KOPT-K1 (cell line): ENCODE data around the gene FAM120A.

Experiments used
- H3K27ac ChIP-seq: fragments of 200-600 bp; sonication (generic); 2 replicates; pipeline ENCODE4 v1.5.1; 2016; ENCODE audit warnings: antibody characterized with exemption, mild to moderate bottlenecking, low read depth, low read length; ENCODE audit not compliant: poor library complexity, severe bottlenecking
- H3K36me3 ChIP-seq: fragments of 200-600 bp; sonication (generic); 2 replicates; pipeline ENCODE4 v1.5.1; 2017; ENCODE audit warnings: antibody characterized with exemption, mild to moderate bottlenecking, low read length, moderate library complexity; ENCODE audit not compliant: insufficient read depth
- H3K9me3 ChIP-seq: fragments of 200-600 bp; sonication (generic); 2 replicates; pipeline ENCODE4 v1.5.1; 2017; ENCODE audit warnings: antibody characterized with exemption, low read length, mild to moderate bottlenecking; ENCODE audit not compliant: insufficient read depth, poor library complexity, severe bottlenecking

FAM120A gene

DNA sequence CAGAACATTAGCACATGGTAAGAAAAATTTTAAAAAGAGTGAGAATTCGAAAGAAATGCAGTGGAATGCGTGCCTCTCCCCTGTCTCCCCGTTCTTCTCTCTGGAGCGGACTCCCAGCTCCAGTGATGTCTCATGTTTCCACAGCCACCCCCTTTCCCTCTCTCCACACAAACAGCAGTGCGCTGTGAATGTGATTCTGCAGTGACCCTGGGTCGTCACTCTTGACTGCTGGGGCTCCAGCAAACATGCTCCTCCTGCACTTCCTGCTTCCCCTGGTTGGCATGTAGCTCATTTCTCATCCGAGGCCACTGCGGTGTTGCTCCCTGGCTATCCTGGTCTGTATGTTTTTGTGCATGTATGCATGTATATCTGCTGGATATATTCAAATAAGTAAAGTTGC, 138.2 kb downstream of the FAM120A start:
- Histone ChIP-seq H3K27ac (no peak overlapping the region), H3K9me3 (peaks cover 7% of the 10 kb centered on the region), H3K36me3 (no peaks in the 10 kb centered on the region)

- H3K27ac ChIP-seq: no peak overlapping the region
- H3K36me3 ChIP-seq: no peaks in the 10 kb centered on the region
- H3K9me3 ChIP-seq: no peaks in the 10 kb centered on the region
Measured at GRCh38 chr9:93590609-93591234, 139.2 kb downstream of the FAM120A start.

DNA sequence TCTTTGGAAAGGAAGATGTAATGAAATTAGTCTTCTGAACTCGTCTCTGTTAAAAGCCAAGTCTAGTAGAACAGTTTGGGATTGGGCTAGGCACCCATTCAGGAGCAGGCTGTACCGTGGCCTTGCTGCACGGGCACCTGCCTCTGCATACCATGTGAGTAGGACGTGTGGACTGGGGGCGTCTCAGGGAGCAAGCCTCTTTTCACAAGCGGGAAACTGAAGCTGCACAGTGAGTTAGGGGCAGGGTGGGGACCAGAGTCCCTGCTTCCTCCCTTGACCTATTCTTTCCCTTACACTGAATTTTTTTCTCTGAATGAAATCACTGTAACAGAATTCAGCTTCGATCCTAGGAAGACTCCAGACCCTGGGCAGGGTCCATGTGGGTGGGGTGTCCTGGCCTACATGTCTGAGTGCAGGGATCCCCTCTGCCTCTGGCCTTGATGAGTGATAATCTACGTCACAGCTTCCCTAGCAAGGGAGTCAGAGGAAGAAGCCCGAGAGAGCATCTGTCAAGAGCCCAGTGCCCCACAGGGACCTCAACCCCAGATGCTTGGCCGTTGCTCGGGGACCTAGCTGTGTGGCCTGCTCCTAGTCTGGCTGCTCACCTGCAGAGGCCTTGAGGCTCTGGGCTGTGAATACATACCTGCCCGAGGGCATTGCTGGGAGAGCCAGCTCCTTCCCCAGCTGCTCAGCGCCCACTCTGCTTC, 140.0 kb downstream of the FAM120A start:
- H3K9me3 ChIP-seq: no peaks in the 10 kb centered on the region
- H3K27ac ChIP-seq: no peak overlapping the region
- no peaks in the 10 kb centered on the region for H3K36me3 ChIP-seq

DNA sequence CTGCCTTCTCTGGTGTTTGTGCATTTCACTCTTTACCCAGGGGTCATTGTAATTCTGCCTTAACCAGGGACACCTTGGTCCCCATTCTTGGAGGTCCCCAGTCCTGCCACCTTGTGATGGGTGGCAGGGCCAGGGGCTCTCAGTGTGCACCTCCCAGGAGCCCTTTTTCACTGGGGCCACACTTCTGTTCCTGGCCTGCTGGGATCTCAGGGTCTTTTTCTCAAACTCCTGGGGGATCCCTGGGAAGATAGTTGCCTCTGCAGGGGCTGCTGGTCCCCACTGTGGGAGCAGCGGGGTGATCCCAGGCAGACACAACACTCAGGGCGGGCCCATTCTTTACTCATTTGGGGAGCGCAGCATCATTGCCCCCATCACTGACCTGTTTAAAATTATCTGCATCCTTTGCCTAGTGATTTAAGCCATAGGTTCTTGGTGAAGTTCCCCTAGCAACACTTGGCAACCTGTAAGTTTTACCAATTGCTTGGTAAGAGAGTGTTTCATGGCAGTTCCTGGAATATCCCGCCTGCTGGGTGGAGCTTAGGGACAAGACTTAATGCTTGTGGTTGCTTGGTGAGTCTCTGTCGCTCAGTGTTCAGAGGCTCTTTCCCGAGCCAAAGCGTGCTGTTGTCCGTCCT, 140.6 kb downstream of the FAM120A start:
- H3K9me3 ChIP-seq: no peaks in the 10 kb centered on the region
- H3K36me3 ChIP-seq: no peaks in the 10 kb centered on the region
- no peak overlapping the region for H3K27ac ChIP-seq

DNA sequence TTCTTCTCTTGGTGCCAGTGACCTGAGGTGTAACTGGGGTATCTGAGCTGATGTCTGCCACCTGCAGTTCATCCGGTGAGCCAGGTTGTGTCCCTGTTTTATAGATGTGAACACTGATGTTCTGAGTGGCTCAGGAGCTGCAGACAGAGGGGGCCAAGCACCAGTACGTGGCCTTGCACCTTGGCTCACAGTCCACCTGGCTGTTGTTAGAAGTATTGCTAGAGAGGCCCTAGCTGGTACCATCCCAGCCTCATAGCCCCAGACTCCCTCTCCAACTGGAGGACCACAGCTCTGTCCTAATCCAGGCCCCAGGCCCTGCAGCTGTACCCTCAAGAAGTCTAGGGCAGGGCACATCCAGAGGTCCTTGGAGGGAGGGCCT, 141.1 kb downstream of the FAM120A start:
- H3K36me3 ChIP-seq: no peaks in the 10 kb centered on the region
- H3K9me3 ChIP-seq: no peaks in the 10 kb centered on the region
- no peak overlapping the region for H3K27ac ChIP-seq

DNA sequence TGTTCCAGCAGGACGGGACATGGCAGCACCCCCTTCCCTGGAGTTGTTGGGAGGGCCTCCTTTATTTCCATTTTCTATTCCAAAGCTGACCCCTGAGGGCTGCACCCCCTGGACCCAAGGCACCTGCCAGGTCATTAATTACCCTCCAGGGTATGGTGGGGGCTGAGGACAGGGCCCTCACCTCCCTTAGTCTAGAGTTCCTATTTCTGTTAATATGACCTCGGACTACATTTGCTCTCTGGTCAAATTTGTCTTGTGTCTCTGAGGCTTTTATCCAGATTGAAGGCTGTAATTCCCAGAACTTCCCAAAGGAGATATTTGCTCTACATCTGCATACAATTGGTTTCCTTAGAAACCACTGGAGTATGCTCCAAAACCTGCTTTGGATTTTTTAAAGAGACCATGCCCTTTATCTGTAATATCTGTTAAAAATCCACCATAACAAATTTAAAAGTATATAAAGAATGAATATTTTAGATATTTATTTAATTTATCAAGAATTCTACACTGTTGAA, 141.7 kb downstream of the FAM120A start:
- no peaks in the 10 kb centered on the region for H3K36me3 ChIP-seq
- no peak overlapping the region for H3K27ac ChIP-seq
- H3K9me3 ChIP-seq: no peaks in the 10 kb centered on the region

DNA sequence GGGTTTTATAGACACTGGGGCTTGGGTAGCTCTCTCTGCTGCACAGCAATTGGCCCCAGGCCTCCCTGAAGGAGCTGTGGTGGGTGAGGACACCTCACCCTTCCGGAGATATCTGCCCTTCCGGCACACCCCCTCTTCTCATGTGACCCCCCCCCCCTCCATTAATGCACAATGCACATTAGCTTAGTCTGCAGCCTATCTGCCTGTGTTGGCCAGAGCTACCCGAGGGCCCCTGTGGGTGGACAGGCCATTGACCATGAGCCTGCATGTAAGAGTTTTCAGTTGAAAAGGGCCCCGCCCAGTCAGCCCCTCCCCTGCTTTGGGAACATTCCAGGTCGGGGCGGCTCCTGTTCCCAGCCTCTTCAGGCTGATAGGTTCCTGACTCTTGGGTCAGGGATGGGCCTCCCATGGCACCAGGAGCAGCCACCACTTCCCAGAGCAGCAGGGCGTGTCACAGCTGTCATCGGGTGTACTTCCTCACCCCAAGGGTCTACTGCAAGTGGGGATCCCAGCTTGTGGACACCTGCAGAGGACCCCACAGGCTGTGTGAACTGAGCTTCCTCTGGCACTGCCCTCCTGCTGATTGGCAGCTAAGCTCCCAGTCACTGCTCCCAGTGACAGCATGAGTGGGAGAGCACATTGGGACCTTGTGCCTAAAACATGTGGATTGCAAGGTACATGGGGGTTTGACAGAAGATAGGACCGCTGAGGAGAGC, 142.7 kb downstream of the FAM120A start:
- Histone ChIP-seq H3K36me3 (no peaks in the 10 kb centered on the region), H3K9me3 (no peaks in the 10 kb centered on the region), H3K27ac (no peak overlapping the region)

GRCh38 chr9:93595461-93595860, 144.0 kb downstream of the FAM120A start:
- Histone ChIP-seq H3K9me3 (no peaks in the 10 kb centered on the region), H3K36me3 (no peaks in the 10 kb centered on the region), H3K27ac (no peak overlapping the region)

GRCh38 chr9:93595861-93596365, 144.4 kb downstream of the FAM120A start:
- no peak overlapping the region for H3K27ac ChIP-seq
- no peaks in the 10 kb centered on the region for H3K36me3 ChIP-seq
- no peaks in the 10 kb centered on the region for H3K9me3 ChIP-seq

GRCh38 chr9:93596399-93596798, 144.9 kb downstream of the FAM120A start:
- no peak overlapping the region for H3K27ac ChIP-seq
- H3K9me3 ChIP-seq: no peaks in the 10 kb centered on the region
- no peaks in the 10 kb centered on the region for H3K36me3 ChIP-seq

DNA sequence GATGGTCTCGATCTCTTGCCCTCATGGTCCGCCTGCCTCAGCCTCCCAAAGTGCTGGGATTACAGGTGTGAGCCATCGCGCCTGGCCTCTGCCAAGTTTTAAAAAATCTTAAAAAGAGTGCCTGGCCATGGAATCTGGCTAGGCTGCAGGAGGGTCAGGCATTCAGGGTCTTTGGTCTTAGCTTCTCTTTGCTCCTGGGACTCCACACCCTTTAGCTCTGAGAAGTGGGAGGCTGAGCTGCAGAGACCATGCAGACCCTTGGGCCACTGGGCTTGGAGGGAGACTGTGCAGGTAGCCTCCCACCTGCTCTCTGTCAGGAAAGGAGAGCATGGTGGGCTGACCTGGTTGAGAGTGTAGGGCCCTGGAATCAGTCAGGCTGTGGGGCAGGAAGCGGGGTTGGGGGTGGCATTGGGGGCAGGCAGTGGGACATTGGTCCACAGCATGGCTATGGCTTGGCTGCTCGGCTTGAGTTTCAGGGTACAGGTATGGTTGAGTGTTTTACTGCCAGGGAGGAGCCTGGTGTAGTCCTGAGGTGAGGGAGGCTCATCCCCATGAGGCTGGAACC, 145.7 kb downstream of the FAM120A start:
- H3K9me3 ChIP-seq: no peaks in the 10 kb centered on the region
- no peak overlapping the region for H3K27ac ChIP-seq
- no peaks in the 10 kb centered on the region for H3K36me3 ChIP-seq

GRCh38 chr9:93597871-93598646, 146.6 kb downstream of the FAM120A start:
- Histone ChIP-seq H3K36me3 (no peaks in the 10 kb centered on the region), H3K27ac (peak overlapping the region; percentile 14)

GRCh38 chr9:93598647-93599241, 147.3 kb downstream of the FAM120A start:
- Histone ChIP-seq H3K9me3 (no peaks in the 10 kb centered on the region), H3K27ac (peak overlapping the region; percentile 14), H3K36me3 (no peaks in the 10 kb centered on the region)

More at GRCh38 chr9:93597871-93598646, 146.6 kb downstream of the FAM120A start:
- H3K9me3 ChIP-seq: no peaks in the 10 kb centered on the region
